Measurements from ENCODE around the gene HOXA6. TPM values are rescaled to one million over a fixed set of nuclear protein-coding genes. Genes with fewer than 3 reads are reported as not detected.

HOXA6 gene
- total RNA-seq, 2 donors from 2014 or later = 0.31 TPM; not detected in 1

DNA sequence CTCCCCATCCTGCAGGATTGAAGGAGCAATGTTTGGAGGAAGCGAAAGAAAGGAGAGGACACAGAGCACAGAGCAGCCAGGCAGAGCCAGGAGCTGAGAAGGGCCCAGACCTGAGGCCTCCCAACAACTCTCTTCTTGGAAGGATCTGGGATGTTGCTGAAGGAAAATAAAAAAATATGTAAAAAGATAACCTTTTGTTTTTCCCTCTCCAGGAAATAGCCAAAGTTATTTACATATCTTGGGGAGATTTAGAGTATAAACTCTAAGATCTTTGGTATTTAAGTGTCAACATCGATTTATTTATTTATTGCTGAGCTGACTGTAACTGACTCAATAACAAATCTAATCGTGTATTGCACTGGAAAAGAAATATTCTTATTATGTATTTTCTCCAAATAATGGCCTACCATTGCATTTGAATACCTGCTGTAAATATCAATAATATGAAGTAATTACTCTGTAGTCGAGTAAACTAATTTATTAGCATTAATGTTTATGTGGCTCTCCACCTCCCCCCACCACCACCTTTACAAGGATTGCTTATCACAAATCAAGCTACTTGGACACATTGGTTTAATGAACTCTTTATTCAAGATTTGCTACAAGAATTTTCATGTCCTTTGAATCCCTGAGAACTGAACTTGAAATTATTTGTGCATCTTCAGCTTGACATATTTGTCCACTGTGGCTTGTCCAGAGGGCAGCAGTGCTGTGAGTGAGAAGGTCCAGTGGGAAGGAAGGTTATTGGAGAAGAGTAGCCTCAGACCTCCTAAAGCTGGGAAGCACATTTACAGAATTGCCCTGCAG is 39.3 kb upstream of the HOXA6 start:
- no peak overlapping the region for H3K27ac Mint-ChIP-seq
- H3K36me3 Mint-ChIP-seq = peaks cover 0 to 19% of the 10 kb centered on the region in 2 donors
- no peaks in the 10 kb centered on the region for H3K9me3 Mint-ChIP-seq
- DNase-seq (ENCODE audit: low spot score in 2 of 2) (peak in 1 of 2 donors; percentile 14), ATAC-seq (no peak)

GRCh38 chr7:27185854-27186667 is 38.5 kb upstream of the HOXA6 start:
- H3K27ac Mint-ChIP-seq = peak overlapping the region in 1 of 2 donors; percentile 93
- ATAC-seq (peak in 1 of 2 donors; percentile 21), DNase-seq (ENCODE audit: low spot score in 2 of 2) (peak in 1 of 2 donors; percentile 51)
- no peaks in the 10 kb centered on the region for H3K9me3 Mint-ChIP-seq
- peaks cover 0 to 19% of the 10 kb centered on the region in 2 donors for H3K36me3 Mint-ChIP-seq

- H3K36me3 Mint-ChIP-seq = peaks cover 0 to 15% of the 10 kb centered on the region in 2 donors
- ATAC-seq (peak in 1 of 2 donors; percentile 14), DNase-seq (ENCODE audit: low spot score in 2 of 2) (peak in 1 of 2 donors; percentile 45)
- H3K9me3 Mint-ChIP-seq = no peaks in the 10 kb centered on the region
- peak within 1 kb of the TSS in 1 of 2 donors; percentile 93 for H3K27ac Mint-ChIP-seq
Measured at GRCh38 chr7:27185013-27185853, 37.7 kb upstream of the HOXA6 start, which contains the start of gene HOXA11. Gene HOXA11, minus strand, starts transcription at chr7:27185232. Its CDS starts 88 bp downstream, at chr7:27185144.

GRCh38 chr7:27184337-27185012 is 36.9 kb upstream of the HOXA6 start:
- no peak overlapping the region for H3K27ac Mint-ChIP-seq
- peaks cover 0 to 17% of the 10 kb centered on the region in 2 donors for H3K36me3 Mint-ChIP-seq
- H3K9me3 Mint-ChIP-seq = no peaks in the 10 kb centered on the region
- ATAC-seq = peak in 1 of 2 donors; percentile 47
- DNase-seq (ENCODE audit: low spot score in 2 of 2) = peak in 1 of 2 donors; percentile 30

DNA sequence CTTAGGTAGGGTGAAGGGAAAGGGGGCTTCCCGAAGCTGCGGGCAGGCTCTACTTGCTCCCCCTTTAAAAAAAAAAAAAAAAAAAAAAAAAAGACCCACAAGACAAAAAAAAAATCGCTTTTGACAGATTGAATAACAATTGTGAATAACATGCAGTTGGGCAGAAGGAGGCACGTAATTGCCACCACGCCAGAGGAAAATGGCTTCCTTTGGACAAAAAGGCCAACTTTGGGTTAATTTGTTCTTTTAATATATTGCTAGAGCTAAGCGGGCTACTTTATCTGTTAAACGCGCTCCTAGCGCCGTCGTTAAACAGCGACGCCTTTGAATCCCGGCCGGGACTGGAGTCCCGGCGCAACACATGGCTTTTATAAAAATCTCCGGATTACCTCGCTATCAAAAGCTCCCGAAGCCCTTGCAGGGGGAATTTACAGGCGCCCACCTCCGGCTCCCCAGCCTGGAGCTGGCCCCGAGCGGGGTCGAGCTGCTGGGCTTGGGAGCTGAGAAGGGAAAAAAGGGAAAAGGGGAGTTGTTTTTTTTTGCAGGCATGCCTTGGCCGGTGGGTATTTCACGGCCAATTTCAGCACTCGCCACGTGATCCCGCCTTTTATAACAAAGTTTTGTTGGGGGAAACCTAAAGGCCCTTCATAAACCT is 36.2 kb upstream of the HOXA6 start:
- ATAC-seq (no peak), DNase-seq (ENCODE audit: low spot score in 2 of 2) (peak in 1 of 2 donors; percentile 23)
- H3K9me3 Mint-ChIP-seq = no peaks in the 10 kb centered on the region
- H3K27ac Mint-ChIP-seq = peak overlapping the region in 1 of 2 donors; percentile 29
- H3K36me3 Mint-ChIP-seq = peaks cover 0 to 18% of the 10 kb centered on the region in 2 donors

DNA sequence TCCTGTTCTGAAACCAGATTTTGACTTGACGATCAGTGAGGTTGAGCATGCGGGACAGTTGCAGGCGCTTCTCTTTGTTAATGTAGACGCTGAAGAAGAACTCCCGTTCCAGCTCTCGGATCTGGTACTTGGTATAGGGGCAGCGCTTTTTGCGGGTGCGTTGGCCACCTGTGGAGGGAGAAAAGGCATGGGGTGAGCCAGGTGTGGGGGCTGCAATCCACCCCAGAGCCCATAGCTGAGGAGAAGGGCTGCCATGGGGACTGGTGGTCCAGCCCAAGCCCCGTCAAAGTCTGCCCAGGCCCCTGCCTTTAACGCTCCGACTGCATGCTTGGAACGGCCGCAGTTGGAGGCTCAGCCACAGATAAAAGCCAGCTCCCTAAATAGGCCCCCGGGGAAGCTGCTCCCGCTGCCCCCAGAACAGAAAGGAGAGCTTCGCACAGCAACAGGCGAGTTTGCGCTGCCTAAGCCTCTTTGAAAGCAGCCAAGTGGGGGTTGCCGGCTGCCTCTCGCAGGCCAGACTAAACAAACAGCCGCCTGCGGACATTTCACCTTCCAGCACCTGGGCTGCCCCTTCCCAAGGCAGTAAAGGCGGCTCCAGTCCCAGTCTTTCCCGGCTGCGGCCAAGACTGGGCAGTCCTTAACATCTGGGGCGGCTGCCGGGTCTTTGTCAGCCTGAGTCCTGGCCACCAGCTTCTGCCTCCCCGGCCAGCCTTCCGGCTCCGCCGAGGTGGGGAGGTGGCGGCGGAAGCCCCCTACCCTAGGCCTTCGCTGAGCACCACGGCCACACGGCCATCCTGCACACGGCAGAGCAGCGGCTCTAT is 35.5 kb upstream of the HOXA6 start:
- peaks cover 0 to 13% of the 10 kb centered on the region in 2 donors for H3K36me3 Mint-ChIP-seq
- no peaks in the 10 kb centered on the region for H3K9me3 Mint-ChIP-seq
- peak in 1 of 2 donors; percentile 44 for DNase-seq (ENCODE audit: low spot score in 2 of 2)
- ATAC-seq = no peak
- H3K27ac Mint-ChIP-seq = peak overlapping the region in 1 of 2 donors; percentile 29

DNA sequence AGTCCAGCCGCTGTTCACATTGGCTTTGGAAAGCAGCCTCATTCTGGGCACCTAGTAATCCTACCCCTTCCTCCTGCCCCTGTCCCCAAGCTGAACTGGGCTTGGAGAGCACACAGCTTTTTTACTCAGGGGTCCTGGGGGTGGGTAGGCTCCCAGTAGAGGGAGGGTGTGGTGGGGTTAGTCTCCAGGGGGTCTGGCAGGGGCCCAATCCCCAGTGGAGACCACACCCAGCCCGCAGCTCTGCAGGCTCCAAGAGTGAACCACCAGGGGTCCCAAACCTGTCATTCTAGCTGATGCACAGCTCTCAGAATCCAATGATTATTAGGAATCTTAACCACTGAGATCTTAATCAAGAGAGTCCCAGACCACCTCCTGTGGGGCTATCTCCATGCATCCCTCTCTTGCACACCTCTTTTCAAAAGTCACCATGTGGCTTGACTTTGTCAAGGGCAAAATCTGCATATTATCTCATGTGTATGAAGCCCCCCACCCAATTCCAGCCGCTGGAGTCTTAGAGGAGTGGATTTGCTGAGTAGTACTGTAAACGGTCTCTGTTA is 34.8 kb upstream of the HOXA6 start:
- H3K9me3 Mint-ChIP-seq = no peaks in the 10 kb centered on the region
- ATAC-seq (no peak), DNase-seq (ENCODE audit: low spot score in 2 of 2) (no peak)
- no peak overlapping the region for H3K27ac Mint-ChIP-seq
- H3K36me3 Mint-ChIP-seq = peaks cover 0 to 13% of the 10 kb centered on the region in 2 donors

DNA sequence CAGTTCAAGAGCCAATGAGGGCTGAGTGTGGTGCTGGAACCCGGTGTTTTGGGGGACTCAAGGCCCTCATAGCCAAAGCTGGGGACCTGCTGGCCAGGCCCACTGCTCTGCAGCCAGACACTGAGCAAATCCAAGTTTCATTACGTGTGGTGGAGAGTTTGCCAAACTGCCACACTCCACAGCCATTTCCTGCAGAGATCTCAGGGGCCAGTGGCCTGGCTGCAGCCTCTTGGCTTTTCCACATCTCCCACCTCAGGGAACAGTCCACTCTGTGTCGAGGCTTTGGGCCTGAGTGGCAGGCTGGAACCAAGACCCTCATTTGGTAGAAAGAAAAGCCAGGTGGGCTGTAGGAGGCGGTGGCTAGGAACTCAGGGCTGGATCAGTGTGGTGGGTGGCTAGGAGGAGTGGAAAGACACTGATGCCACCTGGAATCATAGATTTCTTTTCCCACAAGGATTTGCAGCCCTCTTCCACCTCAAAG is 34.3 kb upstream of the HOXA6 start:
- Mint-ChIP-seq H3K9me3 (no peaks in the 10 kb centered on the region), H3K36me3 (peaks cover 0 to 13% of the 10 kb centered on the region in 2 donors), H3K27ac (no peak overlapping the region)
- no peak for ATAC-seq
- DNase-seq (ENCODE audit: low spot score in 2 of 2) = peak in 1 of 2 donors; percentile 33

DNA sequence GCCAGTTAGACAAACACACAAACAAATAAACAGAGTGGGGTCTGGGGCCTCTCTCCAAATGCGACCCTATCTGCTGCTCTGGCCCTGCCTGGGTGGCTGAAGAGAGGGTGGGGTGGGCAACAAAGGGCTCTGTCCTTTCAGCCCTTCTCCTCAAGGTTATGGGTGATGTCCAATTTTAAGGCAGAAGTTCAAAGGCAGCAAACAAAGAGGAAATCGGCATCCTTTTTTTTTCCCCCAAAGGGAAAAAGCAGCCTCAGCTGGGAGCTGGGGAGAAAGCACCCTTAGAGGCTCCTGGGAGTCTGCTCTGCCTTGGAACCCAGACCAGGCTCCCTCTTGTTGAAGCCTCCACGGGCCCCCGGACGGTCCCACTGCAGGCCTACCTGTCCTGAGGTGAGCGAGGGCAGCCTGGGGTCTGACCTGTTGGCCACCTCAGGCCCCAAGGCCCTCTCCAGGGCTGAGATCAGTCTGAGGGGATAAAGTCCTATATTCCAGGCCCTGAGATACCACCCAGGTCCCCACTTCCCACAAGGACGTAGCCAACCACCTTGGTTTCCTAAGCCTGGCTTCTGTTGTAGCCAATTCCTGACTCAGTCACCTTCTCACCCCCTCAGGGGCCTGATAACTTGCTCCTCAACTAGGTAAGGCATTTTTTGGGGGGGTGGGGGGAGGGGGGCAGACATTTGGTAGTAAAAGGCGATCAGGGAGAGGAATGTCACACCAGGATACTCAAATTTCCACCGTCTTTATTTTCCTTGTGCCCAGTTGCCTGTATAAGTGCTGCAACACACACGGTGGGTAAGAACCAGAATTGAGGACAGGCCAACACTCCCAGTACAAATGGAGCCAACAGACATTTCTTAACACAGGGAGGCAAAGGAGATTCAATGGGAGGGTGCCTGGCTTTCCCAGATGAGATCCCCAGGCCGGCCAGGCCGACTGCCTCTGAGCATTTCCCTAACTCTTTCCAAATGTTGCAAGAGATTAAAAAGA is 33.2 kb upstream of the HOXA6 start:
- Mint-ChIP-seq H3K36me3 (peaks cover 0 to 5% of the 10 kb centered on the region in 2 donors), H3K9me3 (no peaks in the 10 kb centered on the region), H3K27ac (no peak overlapping the region)
- ATAC-seq = no peak
- no peak for DNase-seq (ENCODE audit: low spot score in 2 of 2)

DNA sequence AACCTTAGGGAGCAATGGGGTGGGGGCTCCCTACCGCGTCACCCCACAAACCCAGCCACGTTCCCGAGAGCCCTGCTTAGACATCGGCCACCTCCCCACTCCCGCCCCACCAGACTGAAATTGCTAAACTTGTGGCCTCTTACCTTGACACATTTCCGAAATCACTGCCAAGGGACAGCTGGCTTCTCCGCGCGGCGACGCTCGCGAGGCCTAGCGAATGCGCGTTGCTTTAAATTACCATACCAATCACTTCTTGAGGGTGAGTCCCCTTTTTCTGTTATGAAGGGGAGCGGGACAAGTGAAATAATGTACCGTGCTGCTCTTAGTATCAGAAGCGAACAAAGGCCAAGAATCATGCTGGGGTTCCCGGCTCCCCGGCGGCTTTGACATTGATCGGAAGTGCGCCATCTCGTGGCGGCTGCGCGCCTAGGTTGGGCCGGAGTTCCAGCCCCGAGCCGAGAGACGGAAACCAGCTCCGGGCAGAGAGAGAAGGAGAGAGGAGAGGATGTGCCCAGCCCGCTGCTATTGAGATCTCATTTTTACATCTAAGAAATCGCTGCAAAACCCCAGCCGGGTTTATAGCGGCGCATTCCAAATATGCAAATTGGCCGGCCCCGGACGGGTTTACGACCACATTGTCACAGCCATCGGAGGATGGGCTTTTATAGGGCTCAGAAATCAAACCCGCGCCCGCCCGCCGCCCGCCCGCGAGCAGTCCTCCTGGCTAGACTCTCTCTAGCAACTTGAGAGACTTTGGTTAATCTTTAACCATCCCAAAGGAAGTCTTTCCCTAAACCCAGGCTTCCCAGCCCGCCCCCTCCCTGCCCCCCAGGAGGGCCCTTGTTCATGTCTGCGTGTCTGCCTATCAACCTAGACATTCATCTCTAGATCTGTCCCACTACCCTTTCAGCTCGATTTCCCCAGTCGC is 32.2 kb upstream of the HOXA6 start:
- H3K27ac Mint-ChIP-seq = no peak overlapping the region
- DNase-seq (ENCODE audit: low spot score in 2 of 2) = peak; percentile 23 to 78
- no peaks in the 10 kb centered on the region for H3K9me3 Mint-ChIP-seq
- peak; percentile 64 to 78 for ATAC-seq
- H3K36me3 Mint-ChIP-seq = peaks cover 0 to 4% of the 10 kb centered on the region in 2 donors

- ATAC-seq = no peak
- no peak for DNase-seq (ENCODE audit: low spot score in 2 of 2)
- Mint-ChIP-seq H3K9me3 (no peaks in the 10 kb centered on the region), H3K36me3 (peaks cover 0 to 4% of the 10 kb centered on the region in 2 donors), H3K27ac (no peak overlapping the region)
Measured at GRCh38 chr7:27179030-27179429, 31.5 kb upstream of the HOXA6 start.

DNA sequence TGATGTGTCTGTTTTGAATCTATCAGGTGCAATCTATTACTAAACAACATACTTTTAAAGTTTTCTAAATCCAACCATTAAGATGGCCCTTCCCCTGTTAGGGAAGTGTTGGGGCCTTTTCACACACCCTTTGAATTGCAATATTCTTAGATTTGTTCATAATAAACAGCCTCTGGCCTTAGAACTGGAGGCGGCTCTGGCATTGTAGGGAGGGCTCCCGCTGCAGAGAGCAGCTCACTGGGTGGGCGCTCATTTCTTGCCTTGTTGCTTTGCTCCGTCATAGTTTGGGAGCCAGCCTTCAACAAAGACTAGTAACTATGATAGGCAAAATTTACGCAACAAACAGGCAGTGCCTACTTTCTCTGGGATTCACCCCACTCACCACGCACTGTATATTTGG is 30.8 kb upstream of the HOXA6 start:
- Mint-ChIP-seq H3K27ac (no peak overlapping the region), H3K9me3 (no peaks in the 10 kb centered on the region), H3K36me3 (peaks cover 0 to 4% of the 10 kb centered on the region in 2 donors)
- DNase-seq (ENCODE audit: low spot score in 2 of 2) (no peak), ATAC-seq (no peak)

Measured in activated naive CD4-positive, alpha-beta T cell treated with anti-CD3 and anti-CD28 coated beads, Interleukin-2, amount 50 U/mL, for 72 hours (primary cell).